ENCODE data around the gene HSFX3.
"Not testable (repeated sequence)": the region's sequence is repeated elsewhere in the genome, so short reads cannot be mapped to it uniquely, and the experiment has no call there.

DNA sequence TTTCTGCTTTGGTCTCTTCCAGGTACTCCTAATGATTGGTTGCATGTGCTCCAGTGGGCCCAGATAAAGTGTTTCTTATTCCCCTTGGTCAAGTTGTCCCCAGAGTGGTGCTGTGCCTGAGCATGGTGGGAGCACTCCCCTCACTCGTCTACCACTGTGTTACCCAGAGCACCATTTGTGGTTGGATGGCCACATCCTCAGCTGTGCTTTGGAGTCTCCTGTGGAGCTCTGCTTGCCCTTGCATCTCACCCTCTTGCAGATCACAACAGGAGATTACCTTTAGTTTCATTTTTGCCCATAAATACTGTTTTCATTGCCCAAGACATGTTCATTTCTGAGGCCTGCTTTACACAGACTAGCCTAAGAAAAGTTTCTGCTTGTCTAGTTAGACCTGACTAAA lies 730 bp upstream of the HSFX3 start:
- TF ChIP-seq YY1 (IDR thresholded peaks at IDR 0.05; ENCODE audit: insufficient read depth, insufficient read length); ZNF274 (IDR thresholded peaks at IDR 0.05; ENCODE audit: low read depth, low read length): not testable (repeated sequence)
